ENCODE data around the gene FARP1. TPM values are rescaled to one million over a fixed set of nuclear protein-coding genes. Genes with fewer than 3 reads are reported as not detected.
A peak's percentile ranks its signal among the peaks of the same experiment; 100 is the strongest.

FARP1 gene
- total and polyA plus RNA-seq, 2 of the 8 experiments (the other 6 are each of a cell fraction or from before 2014, with no cell fraction given), result 24.7 to 104 TPM

DNA sequence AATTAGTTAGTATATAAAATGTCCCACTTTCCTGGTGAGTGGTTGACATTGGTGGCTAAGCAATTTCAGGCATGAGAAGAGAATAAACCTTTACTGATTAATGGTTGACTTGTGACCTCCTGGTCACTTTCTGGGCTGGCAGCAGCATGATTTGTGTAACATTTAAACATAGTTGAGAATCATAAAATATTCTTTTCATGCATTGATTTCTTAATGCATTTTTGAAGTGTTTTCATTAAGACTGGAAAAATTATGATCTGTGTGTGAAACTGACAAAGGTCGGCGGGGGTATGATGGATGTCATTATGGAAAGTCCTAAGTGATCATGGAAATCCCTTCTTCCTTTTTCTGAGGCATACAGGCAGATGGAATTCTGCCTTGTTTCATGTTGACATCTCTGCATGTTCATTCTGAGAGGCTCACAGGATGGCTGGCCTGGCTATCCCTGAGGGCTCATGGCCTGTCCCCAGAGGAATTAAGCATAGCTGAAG lies 132.8 kb downstream of the FARP1 start:
- Histone ChIP-seq H2AFZ (ENCODE audit: low read length) (no peak overlapping the region), H3K79me2 (ENCODE audit: control insufficient read depth in 1 of 2, insufficient read depth in 2 of 2, low read length in 2 of 2) (peaks cover 5 to 45% of the 10 kb centered on the region in 2 experiments; a peak in 3 of 4 replicates), H2AK5ac (ENCODE audit: low read depth, low read length) (no peak overlapping the region; the same call in 1 of the 2 replicates), H3K27ac (ENCODE audit: low read depth, low read length) (no peak overlapping the region), H3K36me3 (ENCODE audit: control insufficient read depth in 2 of 4, insufficient read depth in 4 of 4, low read length in 3 of 4) (no peaks in the 10 kb centered on the region), H3K4ac (replicated peaks; ENCODE audit: insufficient read length, low read depth, low read length) (no peak overlapping the region), H4K5ac (ENCODE audit: insufficient read length, low read depth, low read length) (no peak overlapping the region), H3K79me1 (ENCODE audit: low read depth, low read length) (peaks cover 5% of the 10 kb centered on the region; the same call in 1 of the 2 replicates), H3K9ac (replicated peaks in 1 of 4; ENCODE audit: extremely low read depth in 1 of 4, low read depth in 3 of 4, low read length in 3 of 4) (no peak overlapping the region), H2BK15ac (ENCODE audit: low read length) (no peak overlapping the region), H4K91ac (replicated peaks; ENCODE audit: insufficient read length, low read length) (no peak overlapping the region), H3K4me2 (ENCODE audit: insufficient read depth in 1 of 2, low read depth in 2 of 2, low read length in 2 of 2) (no peak overlapping the region), H2BK5ac (ENCODE audit: low read depth, low read length) (no peak overlapping the region), H2BK120ac (replicated peaks; ENCODE audit: low read depth, low read length) (no peak overlapping the region), H2BK20ac (ENCODE audit: low read length) (no peak overlapping the region), H3K14ac (ENCODE audit: insufficient read length) (no peak overlapping the region), H3K4me1 (replicated peaks in 1 of 4; ENCODE audit: control insufficient read depth in 3 of 4, insufficient read depth in 4 of 4, low read length in 3 of 4) (peaks cover 2 to 36% (median 22%) of the 10 kb centered on the region in 4 experiments; a peak in 6 of 7 replicates), H3K9me3 (ENCODE audit: insufficient read depth in 2 of 2, low read depth in 1 of 2, low read length in 1 of 2) (no peaks in the 10 kb centered on the region), H3K23me2 (ENCODE audit: low read depth, low read length) (peaks cover 5% of the 10 kb centered on the region; the same call in 1 of the 2 replicates), H2BK12ac (ENCODE audit: low read depth, low read length) (no peak overlapping the region), H3K56ac (replicated peaks; ENCODE audit: insufficient read length, low read depth, low read length) (no peak overlapping the region), H3K27me3 (replicated peaks in 1 of 4; ENCODE audit: control insufficient read depth in 3 of 4, extremely low read depth in 1 of 4, insufficient read depth in 3 of 4, low read length in 3 of 4) (no peaks in the 10 kb centered on the region), H3K4me3 (ENCODE audit: extremely low read depth in 1 of 4, insufficient read depth in 2 of 4, low read depth in 3 of 4, low read length in 4 of 4) (no peak overlapping the region), H4K20me1 (replicated peaks in 1 of 2; ENCODE audit: control insufficient read depth in 1 of 2, insufficient read depth in 2 of 2, low read length in 2 of 2) (peaks cover 2 to 5% of the 10 kb centered on the region in 2 experiments), H4K8ac (ENCODE audit: extremely low read depth, insufficient read depth, low read length) (no peak overlapping the region), H3K23ac (ENCODE audit: insufficient read length) (no peak overlapping the region), H3K18ac (ENCODE audit: extremely low read depth, low read length) (no peak overlapping the region)
- TF ChIP-seq CHD2 (IDR thresholded peaks at IDR 0.05; ENCODE audit: low read length), result no peak
- TF ChIP-seq USF2 (IDR thresholded peaks at IDR 0.05; ENCODE audit: low read length), result no peak
- WGBS, 2 experiments (ENCODE audit: extremely low coverage in 1 of 2, insufficient coverage in 1 of 2, insufficient read length in 1 of 2, insufficient replicate concordance in 2 of 2, low coverage in 1 of 2, low lambda C conversion rate in 2 of 2, missing lambda C conversion rate in 1 of 2), result 94% methylated on average over 2 of the region's 2 CpGs; no CpG with 5 or more reads in 1 of the 2 experiments
- POLR2A ChIA-PET (ENCODE audit: partially characterized antibody), result interaction anchor here (0.7 kb wide), 1 partner anchor 44 kb away, joined by 3 read pairs; no protein-coding TSS in a partner anchor
- FAIRE-seq (peak; percentile 7), DNase-seq (ENCODE audit: low read depth in 1 of 2, low spot score in 2 of 2) (no peak)
- CTCF ChIA-PET (ENCODE audit: partially characterized antibody), result interaction anchor here (0.5 to 1.4 kb wide), 2 partner anchors 21 to 55 kb away, joined by 3 to 4 read pairs; no protein-coding TSS in a partner anchor

Data from H1 (cell line).